Measurements from ENCODE around the gene NECTIN1.

The NECTIN1 gene

GRCh38 chr11:119700536-119701346 lies 28.3 kb downstream of the NECTIN1 start:
- TF ChIP-seq JUND (IDR thresholded peaks at IDR 0.05; ENCODE audit: low read depth), result no peak
- no peak for DNase-seq (ENCODE audit: low read depth in 1 of 2, low spot score in 1 of 2)
- in situ Hi-C loops (cut with HindIII; ENCODE audit: low pct_unique_long_range_greater_than_20kb, low sequenced_read_pairs), result no loop called here

GRCh38 chr11:119700030-119700429 lies 29.0 kb downstream of the NECTIN1 start:
- TF ChIP-seq JUND (IDR thresholded peaks at IDR 0.05; ENCODE audit: low read depth), result no peak
- in situ Hi-C loops (cut with HindIII; ENCODE audit: low pct_unique_long_range_greater_than_20kb, low sequenced_read_pairs), result no loop called here
- DNase-seq (ENCODE audit: low read depth in 1 of 2, low spot score in 1 of 2), result no peak

- TF ChIP-seq JUND (IDR thresholded peaks at IDR 0.05; ENCODE audit: low read depth), result no peak
- DNase-seq (ENCODE audit: low read depth in 1 of 2, low spot score in 1 of 2), result no peak
- in situ Hi-C loops (cut with HindIII; ENCODE audit: low pct_unique_long_range_greater_than_20kb, low sequenced_read_pairs), result no loop called here
Measured at GRCh38 chr11:119699227-119699626, 29.8 kb downstream of the NECTIN1 start.

- peak in 1 of 2 experiments; percentile 24 for DNase-seq (ENCODE audit: low read depth in 1 of 2, low spot score in 1 of 2)
- in situ Hi-C loops (cut with HindIII; ENCODE audit: low pct_unique_long_range_greater_than_20kb, low sequenced_read_pairs), result no loop called here
- no peak for TF ChIP-seq JUND (IDR thresholded peaks at IDR 0.05; ENCODE audit: low read depth)
Measured at GRCh38 chr11:119697882-119698281, 31.1 kb downstream of the NECTIN1 start.

- no peak for DNase-seq (ENCODE audit: low read depth in 1 of 2, low spot score in 1 of 2)
- no peak for TF ChIP-seq JUND (IDR thresholded peaks at IDR 0.05; ENCODE audit: low read depth)
- in situ Hi-C loops (cut with HindIII; ENCODE audit: low pct_unique_long_range_greater_than_20kb, low sequenced_read_pairs), result no loop called here
Measured at GRCh38 chr11:119697445-119697844, 31.6 kb downstream of the NECTIN1 start.

- in situ Hi-C loops (cut with HindIII; ENCODE audit: low pct_unique_long_range_greater_than_20kb, low sequenced_read_pairs), result no loop called here
- TF ChIP-seq JUND (IDR thresholded peaks at IDR 0.05; ENCODE audit: low read depth), result no peak
- peak; percentile 69 to 85 for DNase-seq (ENCODE audit: low read depth in 1 of 2, low spot score in 1 of 2)
Measured at GRCh38 chr11:119696378-119697222, 32.4 kb downstream of the NECTIN1 start.

- no peak for TF ChIP-seq JUND (IDR thresholded peaks at IDR 0.05; ENCODE audit: low read depth)
- in situ Hi-C loops (cut with HindIII; ENCODE audit: low pct_unique_long_range_greater_than_20kb, low sequenced_read_pairs), result no loop called here
- no peak for DNase-seq (ENCODE audit: low read depth in 1 of 2, low spot score in 1 of 2)
Measured at GRCh38 chr11:119694334-119694733, 34.7 kb downstream of the NECTIN1 start.

- no peak for TF ChIP-seq JUND (IDR thresholded peaks at IDR 0.05; ENCODE audit: low read depth)
- no peak for DNase-seq (ENCODE audit: low read depth in 1 of 2, low spot score in 1 of 2)
- in situ Hi-C loops (cut with HindIII; ENCODE audit: low pct_unique_long_range_greater_than_20kb, low sequenced_read_pairs), result no loop called here
Measured at GRCh38 chr11:119693253-119693815, 35.7 kb downstream of the NECTIN1 start.

- in situ Hi-C loops (cut with HindIII; ENCODE audit: low pct_unique_long_range_greater_than_20kb, low sequenced_read_pairs), result no loop called here
- TF ChIP-seq JUND (IDR thresholded peaks at IDR 0.05; ENCODE audit: low read depth), result no peak
- no peak for DNase-seq (ENCODE audit: low read depth in 1 of 2, low spot score in 1 of 2)
Measured at GRCh38 chr11:119692540-119692820, 36.5 kb downstream of the NECTIN1 start.

GRCh38 chr11:119691701-119692539 lies 37.1 kb downstream of the NECTIN1 start:
- in situ Hi-C loops (cut with HindIII; ENCODE audit: low pct_unique_long_range_greater_than_20kb, low sequenced_read_pairs), result no loop called here
- TF ChIP-seq JUND (IDR thresholded peaks at IDR 0.05; ENCODE audit: low read depth), result no peak
- no peak for DNase-seq (ENCODE audit: low read depth in 1 of 2, low spot score in 1 of 2)

GRCh38 chr11:119691020-119691666 lies 37.9 kb downstream of the NECTIN1 start:
- in situ Hi-C loops (cut with HindIII; ENCODE audit: low pct_unique_long_range_greater_than_20kb, low sequenced_read_pairs), result no loop called here
- no peak for TF ChIP-seq JUND (IDR thresholded peaks at IDR 0.05; ENCODE audit: low read depth)
- no peak for DNase-seq (ENCODE audit: low read depth in 1 of 2, low spot score in 1 of 2)

GRCh38 chr11:119689302-119689701 lies 39.7 kb downstream of the NECTIN1 start:
- TF ChIP-seq JUND (IDR thresholded peaks at IDR 0.05; ENCODE audit: low read depth), result no peak
- in situ Hi-C loops (cut with HindIII; ENCODE audit: low pct_unique_long_range_greater_than_20kb, low sequenced_read_pairs), result no loop called here
- DNase-seq (ENCODE audit: low read depth in 1 of 2, low spot score in 1 of 2), result no peak

Measured in T47D (cell line).